Stimulated activated CD8-positive, alpha-beta memory T cell treated with anti-CD3 and anti-CD28 coated beads, Interleukin-4, amount 100 ng/mL, for 24 hours (primary cell): ENCODE results near the gene RGL1.

ENCODE experiments used
- DNase-seq: peaks from one replicate; pipeline ENCODE4 v3.0.0-alpha.2; 2020; ENCODE audit warnings: low read depth

The RGL1 gene

DNA sequence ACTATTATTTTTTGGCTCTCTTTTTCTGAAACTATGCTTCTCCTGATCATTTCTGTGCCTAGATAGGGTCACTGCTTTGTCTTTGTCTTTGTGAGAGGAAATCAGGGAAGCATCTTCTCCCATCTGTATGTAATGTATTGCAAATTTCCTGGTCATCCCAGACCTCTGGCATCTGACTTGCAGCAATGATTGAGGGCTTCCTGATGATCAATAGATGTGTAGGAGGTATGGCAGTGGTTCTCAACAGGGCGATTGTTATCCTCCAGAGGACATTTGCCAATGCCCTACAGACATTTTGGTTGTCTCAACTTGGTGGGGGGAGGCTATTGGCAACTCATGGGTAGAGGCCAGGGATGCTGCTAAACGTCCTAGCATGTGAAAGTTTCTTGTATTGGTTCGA, 64.7 kb downstream of the RGL1 start:
- no peak for DNase-seq

DNA sequence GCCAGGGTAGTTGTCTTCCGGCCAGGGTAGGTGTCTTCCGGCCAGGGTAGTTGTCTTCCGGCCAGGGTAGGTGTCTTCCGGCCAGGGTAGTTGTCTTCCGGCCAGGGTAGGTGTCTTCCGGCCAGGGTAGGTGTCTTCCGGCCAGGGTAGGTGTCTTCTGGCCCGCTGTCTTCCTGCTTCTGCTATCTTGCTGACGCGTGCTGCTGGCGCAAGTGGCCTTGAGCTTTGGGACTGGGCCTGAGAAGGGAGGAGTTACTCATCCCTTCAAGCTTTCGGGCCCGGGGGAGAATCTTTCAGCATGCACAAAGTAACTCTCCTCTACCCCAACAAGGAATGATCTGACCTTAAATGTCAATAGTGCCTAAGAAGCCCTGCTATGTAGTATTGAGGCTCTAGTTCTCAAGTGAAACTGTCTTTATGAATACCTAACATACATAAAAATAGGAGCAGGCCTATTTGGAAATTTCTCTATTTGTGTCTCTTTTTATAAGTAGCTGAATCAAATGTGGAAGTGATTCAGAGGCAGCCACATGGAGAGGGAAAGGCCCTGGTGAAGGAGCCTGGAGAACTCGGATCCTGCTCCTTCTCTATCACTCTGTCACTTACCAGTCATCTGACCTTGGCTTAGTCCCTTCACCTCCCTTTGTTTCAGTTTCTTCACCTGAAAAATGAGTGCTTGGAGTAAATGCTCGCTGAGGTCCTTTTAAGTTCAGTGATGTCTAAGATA, 65.6 kb downstream of the RGL1 start:
- no peak for DNase-seq

DNA sequence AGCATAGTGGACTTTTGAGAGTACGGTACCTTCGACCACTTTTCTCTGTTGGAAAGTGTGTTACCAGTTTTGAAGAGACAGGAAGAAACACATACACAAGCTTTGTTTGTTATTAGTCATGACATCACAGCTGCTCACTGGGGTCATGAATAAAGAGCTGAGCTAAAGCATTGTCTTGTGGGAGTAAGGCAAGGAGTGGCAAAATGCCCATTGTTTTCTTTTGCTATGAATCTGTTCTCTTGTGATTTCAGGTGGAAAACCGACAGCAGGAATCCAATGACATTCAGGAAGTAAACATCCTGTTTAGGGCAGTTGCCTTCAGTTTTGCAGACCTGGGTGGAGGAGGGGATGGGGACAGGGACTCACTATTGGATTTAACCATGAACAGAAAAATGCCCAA, 66.2 kb downstream of the RGL1 start:
- no peak for DNase-seq

DNA sequence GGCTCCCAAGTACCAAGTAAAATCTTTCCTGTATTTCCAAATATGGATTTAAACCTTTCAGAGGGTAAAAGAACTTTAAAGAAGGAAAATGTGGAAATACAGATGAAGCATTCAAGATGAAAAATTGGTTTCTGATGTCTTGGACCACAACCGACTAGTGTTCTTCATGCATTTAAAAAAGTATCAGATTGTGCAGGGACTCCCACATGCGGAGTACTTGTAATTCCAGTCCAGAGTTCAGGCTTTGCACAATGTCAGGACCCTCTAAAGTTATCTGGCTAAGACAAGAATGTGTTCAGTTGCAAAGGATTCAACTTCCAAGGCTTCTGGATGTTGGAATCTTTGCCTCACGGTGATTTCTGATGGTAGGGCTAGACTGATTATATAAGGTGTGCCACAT, 66.7 kb downstream of the RGL1 start:
- no peak for DNase-seq

- DNase-seq: no peak
Measured at GRCh38 chr1:183872403-183872802, 67.5 kb downstream of the RGL1 start.

DNA sequence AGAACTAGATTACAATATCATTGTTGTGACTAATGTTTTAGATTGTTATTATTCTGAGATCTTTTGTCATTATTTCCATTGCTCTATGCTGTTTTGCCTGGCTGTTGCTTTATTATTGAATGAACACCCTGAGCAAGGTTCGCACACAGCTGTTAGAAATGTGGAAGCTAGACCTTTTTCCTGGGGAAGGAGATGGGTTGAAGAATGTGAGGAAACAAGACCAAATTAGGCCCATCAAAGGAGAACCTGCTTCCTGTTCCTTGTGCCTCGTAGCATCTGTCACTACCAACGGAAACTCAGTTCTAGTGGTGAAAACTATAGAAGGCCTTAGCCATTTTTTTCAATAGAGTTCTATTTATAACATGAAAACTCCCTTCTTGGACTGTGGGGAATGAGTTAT, 68.7 kb downstream of the RGL1 start:
- DNase-seq: no peak

- DNase-seq: no peak
Measured at GRCh38 chr1:183876309-183876708, 71.4 kb downstream of the RGL1 start.

GRCh38 chr1:183877053-183877720, 72.3 kb downstream of the RGL1 start:
- DNase-seq: no peak

GRCh38 chr1:183879494-183879893, 74.6 kb downstream of the RGL1 start:
- DNase-seq: no peak

GRCh38 chr1:183879966-183880365, 75.0 kb downstream of the RGL1 start:
- DNase-seq: no peak

DNA sequence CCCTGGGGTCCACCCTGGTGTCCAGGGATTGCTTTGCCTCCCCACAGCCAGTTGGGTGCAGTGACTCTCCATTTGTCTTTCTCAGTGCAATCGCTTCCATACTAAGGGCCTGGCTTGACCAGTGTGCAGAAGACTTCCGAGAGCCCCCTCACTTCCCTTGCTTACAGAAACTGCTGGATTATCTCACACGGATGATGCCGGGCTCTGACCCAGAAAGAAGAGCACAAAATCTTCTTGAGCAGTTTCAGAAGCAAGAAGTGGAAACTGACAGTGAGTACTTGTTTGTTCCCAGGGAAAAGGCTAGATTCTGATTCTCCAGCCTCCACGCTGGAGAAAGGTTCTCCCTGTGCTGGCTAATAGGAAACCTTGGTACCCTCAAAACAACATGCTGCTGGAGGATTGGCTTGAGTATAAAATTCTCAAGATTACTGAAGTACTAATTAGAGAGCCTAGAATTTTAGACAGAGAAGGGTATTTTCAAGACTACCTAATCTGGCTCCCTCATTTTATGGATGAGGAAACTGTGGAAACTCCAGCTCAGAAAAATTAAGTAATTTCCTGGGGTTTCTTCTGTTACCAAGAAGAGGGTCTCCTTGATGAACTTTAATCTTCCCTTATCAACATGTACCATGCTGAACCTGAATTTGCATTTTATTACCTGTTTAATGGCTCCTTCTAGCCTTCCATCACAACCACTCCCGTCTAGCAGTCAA, 75.8 kb downstream of the RGL1 start:
- DNase-seq: no peak

DNA sequence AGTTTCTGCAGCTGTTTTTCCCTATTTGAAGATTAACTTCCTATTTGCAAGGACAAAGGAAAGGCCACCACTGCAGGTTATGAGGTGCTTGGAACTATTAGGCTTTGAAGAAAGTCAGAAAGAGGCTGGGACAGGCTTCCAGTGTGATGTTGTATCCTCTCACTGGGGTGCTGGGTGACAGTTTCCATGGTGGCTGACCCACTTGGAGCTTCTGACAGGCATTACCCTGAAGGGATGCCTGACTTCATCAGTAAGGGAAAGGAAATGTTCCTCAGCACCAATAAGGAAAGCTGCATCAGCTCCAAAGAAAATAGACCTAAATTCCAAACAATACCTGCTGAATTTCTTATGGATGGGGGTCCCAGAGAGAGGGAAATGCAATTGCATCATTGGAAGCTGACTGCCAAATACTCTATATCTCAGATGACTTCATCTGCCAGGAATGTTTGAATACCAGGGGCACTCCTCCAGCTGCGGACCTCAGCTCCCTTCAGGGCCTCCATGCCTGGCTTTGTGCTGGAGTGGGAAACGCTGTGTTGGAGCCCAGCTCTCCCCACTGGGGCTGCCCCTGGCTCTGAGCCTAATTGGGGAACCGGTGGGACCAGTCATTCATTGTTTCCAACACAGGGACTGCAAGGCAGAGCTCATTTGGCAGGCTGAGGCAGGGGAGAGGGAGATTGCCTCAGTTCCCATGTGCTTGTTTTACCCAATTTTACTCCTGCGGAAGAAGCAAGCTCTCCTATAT, 76.6 kb downstream of the RGL1 start:
- DNase-seq: no peak

- no peak for DNase-seq
Measured at GRCh38 chr1:183882335-183883167, 77.6 kb downstream of the RGL1 start.

GRCh38 chr1:183883623-183884022, 78.7 kb downstream of the RGL1 start:
- no peak for DNase-seq

DNA sequence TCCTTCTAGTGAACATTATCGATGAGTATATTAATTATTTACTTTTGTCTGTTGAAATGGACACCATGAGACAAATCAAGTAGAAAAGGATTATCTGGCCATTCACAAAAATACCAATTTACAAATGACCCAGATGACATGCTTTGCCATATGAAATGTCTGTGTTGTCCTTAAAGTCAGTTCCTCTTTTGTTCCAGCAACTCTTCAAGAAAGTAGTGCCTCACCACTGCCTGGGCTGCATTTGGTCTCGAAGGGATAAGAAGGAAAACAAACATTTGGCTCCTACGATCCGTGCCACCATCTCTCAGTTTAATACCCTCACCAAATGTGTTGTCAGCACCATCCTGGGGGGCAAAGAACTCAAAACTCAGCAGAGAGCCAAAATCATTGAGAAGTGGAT, 79.6 kb downstream of the RGL1 start:
- DNase-seq: no peak

DNA sequence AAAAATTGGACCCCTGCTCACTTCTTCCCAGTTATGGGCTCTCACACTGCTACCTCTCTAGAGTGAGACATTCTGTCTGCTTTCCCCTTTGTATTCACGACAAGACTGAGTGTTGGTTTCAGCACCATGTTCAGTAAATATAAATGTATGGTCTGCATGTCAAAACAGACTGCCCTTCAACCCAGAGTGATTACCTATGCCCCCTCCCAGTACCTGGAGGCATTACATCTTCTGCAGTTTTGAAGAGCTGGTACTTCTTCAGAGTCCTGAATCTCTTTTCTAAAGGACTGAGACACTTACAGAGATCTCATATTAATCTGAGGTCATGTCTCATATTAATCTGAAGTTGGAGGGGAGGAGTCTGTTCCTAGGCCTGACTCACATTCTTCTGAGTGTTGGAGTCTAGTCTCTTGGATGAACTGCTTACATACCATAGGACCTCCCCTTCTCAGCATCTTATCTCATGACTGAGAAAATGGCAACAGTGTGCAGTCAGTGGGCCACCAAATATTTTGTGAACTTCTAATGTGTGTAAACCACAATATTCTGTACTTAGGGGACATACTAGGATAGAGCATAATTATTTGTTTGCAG, 80.3 kb downstream of the RGL1 start:
- no peak for DNase-seq

DNA sequence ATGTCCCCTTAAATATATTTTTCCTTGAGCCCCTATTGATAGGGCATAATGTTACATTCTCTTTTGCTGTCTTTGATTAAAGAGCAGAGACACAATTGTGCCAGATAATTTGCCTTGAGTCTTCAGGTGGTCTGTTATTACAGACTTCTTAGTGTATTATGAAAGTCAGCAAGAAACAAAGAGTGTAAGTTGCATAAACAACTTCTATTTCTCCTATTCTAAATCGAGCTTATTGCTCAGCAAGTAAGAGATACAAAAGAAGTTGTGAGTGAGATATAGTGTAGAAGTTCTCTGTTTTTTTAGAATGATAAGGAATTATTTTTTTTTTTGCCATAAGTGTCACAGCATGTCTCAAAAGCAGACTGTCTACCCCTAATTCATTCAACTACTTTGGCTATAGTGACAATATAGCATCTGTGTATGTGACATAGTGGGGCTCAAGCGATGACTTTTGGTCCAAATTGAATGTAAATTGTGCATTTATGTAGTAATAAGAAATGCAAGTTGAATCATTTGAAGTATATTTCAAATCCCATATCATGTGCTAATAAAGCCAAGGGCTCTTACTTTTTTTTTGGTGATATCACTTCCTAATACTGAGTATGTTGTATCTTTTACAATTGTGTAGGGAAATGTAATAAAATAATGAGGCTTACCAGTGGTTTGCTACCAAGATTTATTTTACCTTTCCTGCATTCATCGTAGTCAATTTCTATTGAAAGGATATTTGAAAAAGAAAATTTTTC, 81.3 kb downstream of the RGL1 start:
- DNase-seq: no peak

DNA sequence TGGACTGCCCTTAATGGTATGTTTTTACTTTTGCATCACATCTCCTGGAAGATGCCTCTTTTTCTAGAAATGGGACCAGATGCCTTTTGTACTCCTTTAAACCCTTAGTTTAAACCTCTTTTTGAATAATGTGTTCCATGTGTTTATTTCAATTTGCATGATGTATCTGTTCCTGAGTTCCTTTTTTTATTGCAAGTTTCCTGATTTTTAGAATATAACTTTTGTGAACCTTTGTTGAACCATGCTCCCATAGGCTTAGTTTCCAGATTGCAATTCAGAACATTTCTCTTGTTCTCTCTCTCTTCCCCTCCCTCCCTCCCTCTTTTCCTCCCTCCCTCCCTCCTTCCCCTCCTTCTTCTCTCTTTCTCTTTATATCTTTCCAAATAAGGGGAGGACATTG, 81.9 kb downstream of the RGL1 start:
- DNase-seq: no peak

DNA sequence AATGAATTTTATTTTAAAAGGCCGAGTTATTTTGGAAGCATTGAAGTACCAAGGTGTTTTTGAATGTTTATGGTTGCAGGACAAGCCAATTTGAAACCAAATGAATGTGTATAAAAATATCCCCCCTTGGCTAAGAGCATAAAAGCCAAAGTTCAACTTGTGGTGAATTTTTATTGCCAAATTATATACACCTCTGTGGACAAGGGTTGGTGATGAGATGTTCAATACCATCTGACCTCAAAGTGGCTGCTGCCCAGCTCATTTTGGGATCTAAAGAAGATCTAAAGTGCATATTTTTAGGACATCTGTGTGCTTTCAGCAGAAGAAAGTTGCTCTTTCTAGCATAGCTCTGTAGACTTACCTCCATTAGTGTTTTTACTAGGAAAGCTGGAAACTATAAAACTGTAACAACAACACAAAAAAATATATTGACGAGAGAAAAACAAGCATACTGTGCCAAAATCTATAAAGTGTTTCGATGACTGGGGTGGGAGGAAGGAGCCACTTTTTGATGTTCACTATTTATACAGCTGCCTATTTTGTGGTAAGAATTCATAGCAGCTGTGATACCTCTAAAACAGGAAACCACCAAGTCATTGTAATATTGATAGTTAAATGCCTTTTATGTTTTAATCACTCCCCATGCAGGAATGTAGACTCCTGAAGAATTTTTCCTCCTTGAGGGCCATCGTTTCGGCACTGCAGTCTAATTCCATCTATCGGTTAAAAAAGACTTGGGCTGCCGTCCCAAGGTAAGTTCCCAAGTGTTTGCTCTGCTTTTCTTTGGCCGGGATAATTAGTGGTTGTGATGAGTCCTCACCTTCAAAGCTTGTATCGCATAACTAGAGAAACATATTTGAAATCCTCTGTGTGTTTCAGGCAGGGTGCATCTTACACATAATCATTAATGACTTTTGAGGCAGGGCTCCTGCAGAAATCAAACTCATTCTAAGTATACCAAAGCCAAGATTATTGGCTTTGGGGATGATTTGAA, 83.2 kb downstream of the RGL1 start:
- DNase-seq: no peak
